H1 (cell line): ENCODE results near the gene VENTX. TPM values are rescaled to one million over a fixed set of nuclear protein-coding genes. Genes with fewer than 3 reads are reported as not detected.

Source experiments
- BRCA1 ChIP-seq: IDR thresholded peaks from 2 replicates; pipeline ENCODE4 v1.6.1; 2012; ENCODE audit warnings: low read depth, low read length, improper control_type of control experiment
- CHD7 ChIP-seq: fragments of 300-600 bp; sonication (generic); IDR thresholded peaks from 2 replicates; pipeline ENCODE4 v1.7.1; 2012; ENCODE audit warnings: low read length, moderate library complexity, mild to moderate bottlenecking, inconsistent platforms; ENCODE audit not compliant: insufficient replicate concordance
- EGR1 ChIP-seq: IDR thresholded peaks from 2 replicates; pipeline ENCODE4 v1.6.1; 2011; ENCODE audit warnings: low read depth, low read length, borderline replicate concordance
- FOSL1 ChIP-seq: IDR thresholded peaks from 2 replicates; pipeline ENCODE4 v1.6.1; 2011; ENCODE audit warnings: mild to moderate bottlenecking, low read depth, low read length, moderate library complexity; ENCODE audit not compliant: insufficient read depth
- GTF2F1 ChIP-seq: IDR thresholded peaks from 2 replicates; pipeline ENCODE4 v1.6.1; 2012; ENCODE audit warnings: low read depth, low read length, improper control_type of control experiment, borderline replicate concordance
- POU5F1 ChIP-seq: IDR thresholded peaks from 2 replicates; pipeline ENCODE4 v1.6.1; 2011; ENCODE audit warnings: low read depth, mild to moderate bottlenecking, low read length, moderate library complexity
- RFX5 ChIP-seq: IDR thresholded peaks from 2 replicates; pipeline ENCODE4 v1.6.1; 2011; ENCODE audit warnings: low read depth, low read length, improper control_type of control experiment, borderline replicate concordance
- RXRA ChIP-seq: IDR thresholded peaks from 2 replicates; pipeline ENCODE4 v1.6.1; 2011; ENCODE audit warnings: low read depth, mild to moderate bottlenecking, low read length, moderate library complexity; ENCODE audit not compliant: insufficient read depth
- polyA plus RNA-seq, 7 experiments: library from polyadenylated mRNA; depleted of rRNA in 3 of 7; stranded (reverse) in 5 of 7; unstranded in 2 of 7; fragments of >200 nt in 5 of 7; fragments of 200-250 nt in 2 of 7; gene quantifications; 1 replicate in 5 of 7; 2 replicates in 1 of 7; 4 replicates in 1 of 7; pipeline versions ENCODE4 v1.2.1 to v1.2.3, GENCODE V29; 2011 to 2013; ENCODE audit warnings: missing spikeins in 2 of 7, mixed read lengths in 2 of 7
- total RNA-seq: library from RNA; stranded (reverse); fragmentation: NEBNext Ultra II Directional; extraction: Animal tissue kit (Norgen Biotek cat#: 25700); gene quantifications from 2 replicates; pipeline ENCODE4 v1.2.1, GENCODE V29; 2021

VENTX gene
- total and polyA plus RNA-seq, 2 of the 8 experiments (the other 6 are each of a cell fraction or from before 2014, with no cell fraction given), result 5.6 TPM

GRCh38 chr10:133189726-133190125 lies 47.9 kb upstream of the VENTX start (continued):
- TF ChIP-seq CHD7, result no peak
- TF ChIP-seq EGR1, result no peak
- no peak for TF ChIP-seq BRCA1
- no peak for TF ChIP-seq FOSL1
- TF ChIP-seq RFX5, result no peak
- no peak for TF ChIP-seq RXRA
- TF ChIP-seq POU5F1, result no peak
- no peak for TF ChIP-seq GTF2F1
